B cell (primary cell): ENCODE results near the gene ATXN7. TPM values are rescaled to one million over a fixed set of nuclear protein-coding genes. Genes with fewer than 3 reads are reported as not detected.

Experiments
- ATAC-seq: fragments of 200-7000 bp; cut with Tn5 transposase; one replicate; pipeline ENCODE4 v1.10.0; 2021; ENCODE audit warnings: low read depth, mild to moderate bottlenecking, moderate number of reproducible peaks, moderate library complexity
- CTCF ChIA-PET: fragments of 350-600 bp; sonication (Branson Sonifier 250); formaldehyde crosslinking; loops from one replicate; lab custom pipeline; 2021; ENCODE audit warnings: antibody characterized with exemption, inconsistent platforms; lab: Charles Lee
- POLR2A ChIA-PET: fragments of 350-600 bp; sonication (Branson Sonifier 250); formaldehyde crosslinking; loops from one replicate; lab custom pipeline; 2021; ENCODE audit warnings: antibody characterized with exemption; lab: Charles Lee
- DNase-seq: peaks from one replicate; pipeline ENCODE4 v3.0.0; 2013
- H2AFZ ChIP-seq: 2 replicates; pipeline ENCODE4 v1.6.1; 2012; ENCODE audit warnings: mild to moderate bottlenecking, low read depth, low read length; ENCODE audit not compliant: insufficient read depth, poor library complexity, severe bottlenecking
- H3K27ac ChIP-seq, 2 donors: 1 replicate in 1 of 2; 2 replicates in 1 of 2; pipeline ENCODE4 v1.5.1; 2012 to 2013; ENCODE audit warnings: low read length in 2 of 2, mild to moderate bottlenecking in 2 of 2, moderate library complexity in 1 of 2
- H3K27me3 ChIP-seq, 4 experiments: fragments of 200-600 bp in 1 of 4; sonication (generic) in 1 of 4; replicated peaks in 1 of 4; 1 replicate in 2 of 4; 2 replicates in 2 of 4; pipeline versions ENCODE4 v1.6.1 to v1.7.0; 2013 to 2016; ENCODE audit warnings: low read length in 3 of 4, mild to moderate bottlenecking in 2 of 4, mixed read lengths in 1 of 4, moderate library complexity in 1 of 4; ENCODE audit not compliant: insufficient read depth in 4 of 4, control insufficient read depth in 3 of 4; ENCODE audit errors: control extremely low read depth in 1 of 4
- H3K36me3 ChIP-seq, 2 experiments: replicated peaks in 1 of 2; 1 replicate in 1 of 2; 2 replicates in 1 of 2; pipeline versions ENCODE4 v1.6.1 to v1.7.1; 2013; ENCODE audit warnings: low read length in 1 of 2; ENCODE audit not compliant: insufficient read depth in 2 of 2, control insufficient read depth in 1 of 2; ENCODE audit errors: control extremely low read depth in 1 of 2, extremely low read depth in 1 of 2
- H3K4me1 ChIP-seq, 2 donors: fragments of 200-600 bp in 1 of 2; sonication (generic) in 1 of 2; 1 replicate in 1 of 2; 2 replicates in 1 of 2; pipeline versions ENCODE4 v1.5.1 to v1.6.1; 2013 to 2017; ENCODE audit warnings: low read length in 2 of 2; ENCODE audit not compliant: control insufficient read depth in 2 of 2, insufficient read depth in 2 of 2
- H3K4me2 ChIP-seq: replicated peaks from 2 replicates; pipeline ENCODE3; 2012; ENCODE audit warnings: mild to moderate bottlenecking, low read depth, low read length; ENCODE audit not compliant: poor library complexity, severe bottlenecking
- H3K4me3 ChIP-seq, 5 experiments: fragments of 200-600 bp in 1 of 5; sonication (generic) in 1 of 5; 1 replicate in 3 of 5; 2 replicates in 2 of 5; pipeline versions ENCODE4 v1.5.1 to v1.7.0; 2011 to 2016; ENCODE audit warnings: low read length in 4 of 5, mild to moderate bottlenecking in 4 of 5, low read depth in 2 of 5, control low read depth in 1 of 5, moderate library complexity in 1 of 5; ENCODE audit not compliant: insufficient read depth in 1 of 5; ENCODE audit errors: control extremely low read depth in 1 of 5, extremely low read depth in 1 of 5
- H3K79me2 ChIP-seq: fragments of 200-600 bp; sonication (generic); one replicate; pipeline ENCODE4 v1.6.0; 2016; ENCODE audit warnings: low read length; ENCODE audit not compliant: control insufficient read depth, insufficient read depth
- H3K9ac ChIP-seq: fragments of 200-600 bp; sonication (generic); 2 replicates; pipeline ENCODE4 v1.6.1; 2017; ENCODE audit warnings: mild to moderate bottlenecking, low read length, moderate library complexity
- H3K9me3 ChIP-seq, 3 donors: one replicate each; pipeline versions ENCODE4 v1.6.1 to v1.7.1; 2013; ENCODE audit warnings: low read length in 2 of 3; ENCODE audit not compliant: control insufficient read depth in 2 of 3, insufficient read depth in 1 of 3; ENCODE audit errors: control extremely low read depth in 1 of 3
- H4K20me1 ChIP-seq: 2 replicates; pipeline ENCODE4 v1.6.0; 2012; ENCODE audit warnings: mild to moderate bottlenecking, low read length; ENCODE audit not compliant: insufficient read depth, control insufficient read depth, poor library complexity, severe bottlenecking
- H3K27ac Mint-ChIP-seq: one replicate; pipeline ENCODE4 v1.8.0; 2021; ENCODE audit warnings: mixed read lengths
- H3K27me3 Mint-ChIP-seq: one replicate; pipeline ENCODE4 v1.8.0; 2021; ENCODE audit warnings: mixed read lengths
- H3K4me1 Mint-ChIP-seq: one replicate; pipeline ENCODE4 v1.8.0; 2021; ENCODE audit warnings: mixed read lengths
- H3K4me3 Mint-ChIP-seq: one replicate; pipeline ENCODE4 v1.8.0; 2021; ENCODE audit warnings: mixed read lengths
- H3K9me3 Mint-ChIP-seq: one replicate; pipeline ENCODE4 v1.8.0; 2022; ENCODE audit warnings: mixed read lengths; ENCODE audit not compliant: insufficient read depth
- EZH2 ChIP-seq: IDR thresholded peaks from 2 replicates; pipeline ENCODE4 v1.6.1; 2012; ENCODE audit warnings: borderline replicate concordance, low read depth, mild to moderate bottlenecking, moderate library complexity, low read length; ENCODE audit not compliant: insufficient read depth, poor library complexity, severe bottlenecking
- WGBS: methylation state at CpG from one replicate; pipeline ENCODE4 v1.1.5; 2013; ENCODE audit warnings: missing lambda C conversion rate; ENCODE audit not compliant: insufficient coverage; 5-methylcytosine and 5-hydroxymethylcytosine counted together
- intact Hi-C: fragments of 100-400 bp; cut with micrococcal nuclease; formaldehyde crosslinking; loops from one replicate; pipeline ENCODE4 v1.10.0; 2022
- polyA plus RNA-seq: library from polyadenylated mRNA; depleted of rRNA; stranded (reverse); fragments of >200 nt; gene quantifications from 2 replicates; pipeline ENCODE4 v1.2.3, GENCODE V29; 2012
- total RNA-seq, 2 donors: library from RNA; stranded (reverse); fragments of 120-200 nt in 1 of 2; gene quantifications; 1 replicate in 1 of 2; 2 replicates in 1 of 2; pipeline versions ENCODE4 v1.2.3 to v1.2.4, GENCODE V29; 2013 to 2022
- TF ChIP-seq, protein P1 (sequence below): fragments of 200-600 bp; IDR thresholded peaks from one replicate; pipeline ENCODE4 v1.8.0; 2022; ENCODE audit warnings: antibody characterized with exemption, mild to moderate bottlenecking

The ATXN7 gene
- total and polyA plus RNA-seq, 2 donors (not counting 1 experiment from before 2014, with no cell fraction given) = 18.1 to 74.3 TPM

DNA sequence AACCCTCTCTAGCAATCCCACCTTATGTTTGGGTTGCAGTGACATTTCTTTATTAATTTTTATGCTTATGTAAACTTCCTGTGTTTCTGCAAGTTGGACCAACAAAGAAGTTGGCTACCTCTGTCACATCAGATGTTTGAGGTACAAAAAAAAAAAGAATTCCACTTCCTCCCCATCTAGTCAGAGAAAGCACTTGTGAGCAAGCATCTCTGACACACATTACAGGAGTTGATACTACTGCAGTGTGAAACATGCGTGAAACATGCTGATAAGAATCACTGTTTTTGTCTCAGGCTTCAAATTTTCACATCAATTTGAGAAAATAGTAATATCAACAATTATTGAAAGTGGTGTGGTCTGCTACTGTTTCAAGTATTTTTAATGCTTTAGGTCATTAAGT is 47.2 kb downstream of the ATXN7 start:
- TF ChIP-seq, protein P1, sequence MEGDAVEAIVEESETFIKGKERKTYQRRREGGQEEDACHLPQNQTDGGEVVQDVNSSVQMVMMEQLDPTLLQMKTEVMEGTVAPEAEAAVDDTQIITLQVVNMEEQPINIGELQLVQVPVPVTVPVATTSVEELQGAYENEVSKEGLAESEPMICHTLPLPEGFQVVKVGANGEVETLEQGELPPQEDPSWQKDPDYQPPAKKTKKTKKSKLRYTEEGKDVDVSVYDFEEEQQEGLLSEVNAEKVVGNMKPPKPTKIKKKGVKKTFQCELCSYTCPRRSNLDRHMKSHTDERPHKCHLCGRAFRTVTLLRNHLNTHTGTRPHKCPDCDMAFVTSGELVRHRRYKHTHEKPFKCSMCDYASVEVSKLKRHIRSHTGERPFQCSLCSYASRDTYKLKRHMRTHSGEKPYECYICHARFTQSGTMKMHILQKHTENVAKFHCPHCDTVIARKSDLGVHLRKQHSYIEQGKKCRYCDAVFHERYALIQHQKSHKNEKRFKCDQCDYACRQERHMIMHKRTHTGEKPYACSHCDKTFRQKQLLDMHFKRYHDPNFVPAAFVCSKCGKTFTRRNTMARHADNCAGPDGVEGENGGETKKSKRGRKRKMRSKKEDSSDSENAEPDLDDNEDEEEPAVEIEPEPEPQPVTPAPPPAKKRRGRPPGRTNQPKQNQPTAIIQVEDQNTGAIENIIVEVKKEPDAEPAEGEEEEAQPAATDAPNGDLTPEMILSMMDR = no peak
- no peak for TF ChIP-seq EZH2
- H3K27me3 ChIP-seq = no peaks in the 10 kb centered on the region
- no peaks in the 10 kb centered on the region for H3K9me3 Mint-ChIP-seq
- ChIA-PET POLR2A (interaction anchor here (1.8 kb wide), 1 partner anchor 17 kb away, joined by 8 read pairs; no protein-coding TSS in a partner anchor), CTCF (interaction anchor here (1.3 to 1.8 kb wide), 2 partner anchors 17 to 113 kb away, joined by 6 to 8 read pairs; partner anchors contain the start of gene PSMD6)
- no peaks in the 10 kb centered on the region for H3K27me3 Mint-ChIP-seq
- peaks cover 9% of the 10 kb centered on the region for H3K79me2 ChIP-seq
- H2AFZ ChIP-seq = peak overlapping the region; percentile 81
- H3K27ac Mint-ChIP-seq = peak overlapping the region; percentile 97
- peak overlapping the region; percentile 70 to 87 for H3K27ac ChIP-seq
- peaks cover 17 to 25% of the 10 kb centered on the region in 2 donors for H3K4me1 ChIP-seq
- intact Hi-C loops = loop anchor here (1.0 to 5.0 kb wide), 3 partner anchors 11 to 51 kb away; no protein-coding TSS in a partner anchor
- peak overlapping the region; percentile 83 for H3K9ac ChIP-seq
- peaks cover 0 to 9% of the 10 kb centered on the region in 2 experiments for H3K36me3 ChIP-seq
- ATAC-seq (no peak), DNase-seq (peak; percentile 51)
- no peaks in the 10 kb centered on the region for H3K9me3 ChIP-seq
- H4K20me1 ChIP-seq = no peaks in the 10 kb centered on the region
- peak overlapping the region; percentile 91 for H3K4me3 Mint-ChIP-seq
- WGBS = no CpG with 5 or more reads among the region's 1 CpG
- peak overlapping the region in 2 of 5 experiments; percentile 54 to 63 for H3K4me3 ChIP-seq
- H3K4me2 ChIP-seq = peak overlapping the region; percentile 88
- peaks cover 24% of the 10 kb centered on the region for H3K4me1 Mint-ChIP-seq

DNA sequence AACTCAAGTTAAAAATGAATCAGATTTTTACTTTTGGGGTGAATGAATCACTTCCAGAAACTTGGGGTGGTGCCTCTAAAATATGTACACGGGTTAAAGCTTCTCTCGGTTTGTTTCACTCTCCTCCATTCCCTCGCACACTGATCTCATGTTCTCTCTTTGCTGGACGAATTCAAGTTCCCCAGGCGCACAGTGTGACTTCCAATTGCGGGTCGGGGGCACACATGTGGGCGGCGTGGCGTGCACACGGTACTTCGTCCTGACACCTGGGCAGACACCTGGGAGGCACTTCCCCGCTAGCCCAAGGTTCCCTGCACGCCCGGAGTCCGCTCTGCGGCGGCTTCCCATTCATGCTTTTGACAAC is 47.8 kb downstream of the ATXN7 start:
- Histone ChIP-seq H3K79me2 (peaks cover 3% of the 10 kb centered on the region), H3K27me3 (no peaks in the 10 kb centered on the region), H4K20me1 (no peaks in the 10 kb centered on the region), H3K36me3 (peaks cover 0 to 8% of the 10 kb centered on the region in 2 experiments), H3K9me3 (no peaks in the 10 kb centered on the region), H3K9ac (peak overlapping the region; percentile 83), H3K4me3 (peak overlapping the region; percentile 54 to 73 (median 63)), H3K4me1 (peaks cover 17 to 25% of the 10 kb centered on the region in 2 donors), H3K27ac (peak overlapping the region; percentile 70 to 87), H3K4me2 (peak overlapping the region; percentile 88), H2AFZ (peak overlapping the region; percentile 81)
- intact Hi-C loops = loop anchor here (1.0 to 5.0 kb wide), 3 partner anchors 11 to 51 kb away; no protein-coding TSS in a partner anchor
- Mint-ChIP-seq H3K9me3 (no peaks in the 10 kb centered on the region), H3K27me3 (no peaks in the 10 kb centered on the region), H3K4me1 (peaks cover 26% of the 10 kb centered on the region), H3K27ac (peak overlapping the region; percentile 97), H3K4me3 (peak overlapping the region; percentile 91)
- TF ChIP-seq EZH2 = no peak
- TF ChIP-seq, protein P1 = no peak
- ChIA-PET CTCF (interaction anchor here (0.7 to 1.8 kb wide), 7 partner anchors 17 to 115 kb away, joined by 3 to 12 read pairs (median 5); partner anchors contain the start of genes ATXN7, PSMD6 and THOC7), POLR2A (interaction anchor here (0.9 to 1.8 kb wide), 2 partner anchors 16 to 48 kb away, joined by 6 to 8 read pairs; partner anchors contain the start of genes ATXN7 and THOC7)
- DNase-seq (no peak), ATAC-seq (peak; percentile 1)
- WGBS = under 1% methylated on average over 18 of the region's 18 CpGs
